ENCODE data around the gene USP9X. TPM values are rescaled to one million over a fixed set of nuclear protein-coding genes. Genes with fewer than 3 reads are reported as not detected.

The USP9X gene
- total RNA-seq, 2 experiments from 2014 or later: 38.0 to 58.5 TPM

DNA sequence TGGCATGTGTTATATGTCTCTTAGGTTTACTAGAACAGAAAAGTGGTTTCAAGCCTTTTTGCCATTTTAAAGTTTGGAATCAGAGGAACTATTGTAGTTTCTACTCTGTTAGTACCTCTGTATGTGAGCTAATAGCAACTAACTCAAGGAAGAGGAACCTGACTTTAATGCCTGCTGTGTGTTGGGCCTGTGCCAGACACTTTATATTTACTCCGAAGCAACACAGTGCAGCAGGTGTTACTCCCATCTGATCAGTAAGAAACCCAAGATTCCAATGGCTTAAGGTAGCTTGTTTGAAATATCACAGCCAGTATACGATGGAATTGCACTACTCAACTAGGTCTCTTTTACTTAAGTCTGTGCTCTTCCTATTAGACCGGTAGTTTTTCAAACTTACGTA, 79.2 kb downstream of the USP9X start:
- ChIA-PET POLR2A (no interaction called here), CTCF (ENCODE audit: unreplicated experiment) (no interaction called here)
- H2AFZ ChIP-seq (ENCODE audit: low read length): no peak overlapping the region
- no peak for TF ChIP-seq EZH2phosphoT487 (IDR thresholded peaks at IDR 0.05; ENCODE audit: borderline replicate concordance, low read depth, low read length)
- TF ChIP-seq, protein P1, sequence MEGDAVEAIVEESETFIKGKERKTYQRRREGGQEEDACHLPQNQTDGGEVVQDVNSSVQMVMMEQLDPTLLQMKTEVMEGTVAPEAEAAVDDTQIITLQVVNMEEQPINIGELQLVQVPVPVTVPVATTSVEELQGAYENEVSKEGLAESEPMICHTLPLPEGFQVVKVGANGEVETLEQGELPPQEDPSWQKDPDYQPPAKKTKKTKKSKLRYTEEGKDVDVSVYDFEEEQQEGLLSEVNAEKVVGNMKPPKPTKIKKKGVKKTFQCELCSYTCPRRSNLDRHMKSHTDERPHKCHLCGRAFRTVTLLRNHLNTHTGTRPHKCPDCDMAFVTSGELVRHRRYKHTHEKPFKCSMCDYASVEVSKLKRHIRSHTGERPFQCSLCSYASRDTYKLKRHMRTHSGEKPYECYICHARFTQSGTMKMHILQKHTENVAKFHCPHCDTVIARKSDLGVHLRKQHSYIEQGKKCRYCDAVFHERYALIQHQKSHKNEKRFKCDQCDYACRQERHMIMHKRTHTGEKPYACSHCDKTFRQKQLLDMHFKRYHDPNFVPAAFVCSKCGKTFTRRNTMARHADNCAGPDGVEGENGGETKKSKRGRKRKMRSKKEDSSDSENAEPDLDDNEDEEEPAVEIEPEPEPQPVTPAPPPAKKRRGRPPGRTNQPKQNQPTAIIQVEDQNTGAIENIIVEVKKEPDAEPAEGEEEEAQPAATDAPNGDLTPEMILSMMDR (conservative IDR thresholded peaks at IDR 0.05; ENCODE audit: low read length): no peak
- no TSS peak for BruUV-seq (replicated peaks)
- no peaks in the 10 kb centered on the region for H3K9me3 ChIP-seq (ENCODE audit: low read length)
- H3K9me2 ChIP-seq (ENCODE audit: insufficient read depth, low read length): no peaks in the 10 kb centered on the region
- H3K27ac ChIP-seq (ENCODE audit: low read depth, low read length, poor library complexity, severe bottlenecking): no peak overlapping the region
- H4K20me1 ChIP-seq (ENCODE audit: insufficient read depth, low read length): no peaks in the 10 kb centered on the region
- H3K36me3 ChIP-seq (ENCODE audit: insufficient read depth, low read length): peaks cover 56% of the 10 kb centered on the region
- H3K4me3 ChIP-seq (ENCODE audit: low read depth, low read length, poor library complexity, severe bottlenecking): no peak overlapping the region
- no peaks in the 10 kb centered on the region for H3K4me1 ChIP-seq (ENCODE audit: insufficient read depth, low read length, poor library complexity, severe bottlenecking)
- intact Hi-C loops (cut with micrococcal nuclease; ENCODE audit: unreplicated experiment): no loop called here
- no peak for DNase-seq (ENCODE audit: low spot score)
- no peak overlapping the region for H3K4me2 ChIP-seq (ENCODE audit: low read length)
- H3K79me2 ChIP-seq (ENCODE audit: insufficient read depth, low read depth, low read length): no peaks in the 10 kb centered on the region

DNA sequence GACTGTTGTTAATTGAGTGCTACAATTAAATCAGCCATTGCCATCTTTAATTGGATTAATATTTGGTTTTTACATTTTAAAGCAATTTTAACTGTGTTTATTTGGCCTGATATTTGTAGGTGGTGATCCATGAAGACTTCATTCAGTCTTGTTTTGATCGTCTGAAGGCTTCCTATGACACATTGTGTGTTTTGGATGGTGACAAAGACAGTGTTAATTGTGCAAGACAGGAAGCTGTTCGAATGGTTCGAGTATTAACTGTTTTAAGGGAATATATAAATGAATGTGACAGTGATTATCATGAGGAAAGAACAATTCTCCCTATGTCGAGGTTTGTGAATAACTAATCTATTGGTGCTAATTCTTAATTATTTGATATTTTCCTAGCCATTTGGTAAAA, 82.6 kb downstream of the USP9X start:
- ChIA-PET CTCF (ENCODE audit: unreplicated experiment) (no interaction called here), POLR2A (no interaction called here)
- Histone ChIP-seq H3K4me1 (ENCODE audit: insufficient read depth, low read length, poor library complexity, severe bottlenecking) (no peaks in the 10 kb centered on the region), H3K9me3 (ENCODE audit: low read length) (no peaks in the 10 kb centered on the region), H3K79me2 (ENCODE audit: insufficient read depth, low read depth, low read length) (no peaks in the 10 kb centered on the region), H3K4me3 (ENCODE audit: low read depth, low read length, poor library complexity, severe bottlenecking) (no peak overlapping the region), H3K9me2 (ENCODE audit: insufficient read depth, low read length) (no peaks in the 10 kb centered on the region), H4K20me1 (ENCODE audit: insufficient read depth, low read length) (no peaks in the 10 kb centered on the region), H3K27ac (ENCODE audit: low read depth, low read length, poor library complexity, severe bottlenecking) (no peak overlapping the region), H3K4me2 (ENCODE audit: low read length) (no peak overlapping the region), H3K36me3 (ENCODE audit: insufficient read depth, low read length) (peaks cover 72% of the 10 kb centered on the region), H2AFZ (ENCODE audit: low read length) (no peak overlapping the region)
- BruUV-seq (replicated peaks): no TSS peak
- no peak for DNase-seq (ENCODE audit: low spot score)
- no peak for TF ChIP-seq EZH2phosphoT487 (IDR thresholded peaks at IDR 0.05; ENCODE audit: borderline replicate concordance, low read depth, low read length)
- TF ChIP-seq, protein P1 (conservative IDR thresholded peaks at IDR 0.05; ENCODE audit: low read length): no peak
- intact Hi-C loops (cut with micrococcal nuclease; ENCODE audit: unreplicated experiment): no loop called here

DNA sequence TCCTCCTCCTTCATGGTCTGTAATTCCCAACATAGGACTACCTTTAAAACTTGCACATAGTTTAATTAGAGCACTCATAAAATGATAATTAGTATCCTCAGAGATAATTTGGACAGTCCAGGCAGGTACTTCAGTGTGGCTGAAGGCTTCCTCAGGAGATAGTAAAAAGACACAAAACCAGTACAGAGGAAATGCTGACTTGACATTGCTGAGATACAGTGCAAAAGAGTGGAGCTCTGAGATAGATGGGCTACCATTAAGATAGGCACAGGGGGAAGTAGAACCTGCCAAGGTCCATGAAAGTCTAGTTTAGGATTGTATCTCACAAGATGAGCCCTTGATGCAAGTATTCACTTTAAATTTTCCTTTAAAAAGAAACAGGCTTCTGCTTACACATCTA, 91.0 kb downstream of the USP9X start:
- no peak overlapping the region for H3K4me2 ChIP-seq (ENCODE audit: low read length)
- no peak for TF ChIP-seq EZH2phosphoT487 (IDR thresholded peaks at IDR 0.05; ENCODE audit: borderline replicate concordance, low read depth, low read length)
- TF ChIP-seq, protein P1 (conservative IDR thresholded peaks at IDR 0.05; ENCODE audit: low read length): no peak
- CTCF ChIA-PET (ENCODE audit: unreplicated experiment): no interaction called here
- no peak overlapping the region for H3K27ac ChIP-seq (ENCODE audit: low read depth, low read length, poor library complexity, severe bottlenecking)
- no peaks in the 10 kb centered on the region for H3K9me3 ChIP-seq (ENCODE audit: low read length)
- H3K4me1 ChIP-seq (ENCODE audit: insufficient read depth, low read length, poor library complexity, severe bottlenecking): peaks cover 13% of the 10 kb centered on the region
- no peaks in the 10 kb centered on the region for H3K9me2 ChIP-seq (ENCODE audit: insufficient read depth, low read length)
- peaks cover 65% of the 10 kb centered on the region for H3K36me3 ChIP-seq (ENCODE audit: insufficient read depth, low read length)
- POLR2A ChIA-PET: interaction anchor here (0.7 kb wide), 1 partner anchor 77 kb away, joined by 3 read pairs; no protein-coding TSS in a partner anchor
- H2AFZ ChIP-seq (ENCODE audit: low read length): no peak overlapping the region
- no peaks in the 10 kb centered on the region for H4K20me1 ChIP-seq (ENCODE audit: insufficient read depth, low read length)
- no peak for DNase-seq (ENCODE audit: low spot score)
- H3K4me3 ChIP-seq (ENCODE audit: low read depth, low read length, poor library complexity, severe bottlenecking): no peak overlapping the region
- no peaks in the 10 kb centered on the region for H3K79me2 ChIP-seq (ENCODE audit: insufficient read depth, low read depth, low read length)
- intact Hi-C loops (cut with micrococcal nuclease; ENCODE audit: unreplicated experiment): no loop called here
- no TSS peak for BruUV-seq (replicated peaks)
